Peyer's patch (tissue), 4 donors: ENCODE data around the gene TRAK1. TPM values are rescaled to one million over a fixed set of nuclear protein-coding genes. Genes with fewer than 3 reads are reported as not detected.

Experiments
- DNase-seq, 3 donors: peaks; one replicate each; pipeline ENCODE4 v3.0.0-alpha.2; 2017 to 2019
- H3K27ac ChIP-seq, 4 donors: fragments of 200-600 bp; sonication (generic); one replicate each; pipeline ENCODE4 v1.5.1; 2016 to 2019
- H3K27me3 ChIP-seq, 2 donors: fragments of 200-600 bp; sonication (generic); one replicate each; pipeline ENCODE4 v1.5.1; 2019
- H3K36me3 ChIP-seq, 3 donors: fragments of 200-600 bp; sonication (generic); one replicate each; pipeline ENCODE4 v1.5.1; 2016 to 2019
- H3K4me1 ChIP-seq, 4 donors: fragments of 200-600 bp; sonication (generic); one replicate each; pipeline ENCODE4 v1.5.1; 2016 to 2019
- H3K4me3 ChIP-seq, 4 donors: fragments of 200-600 bp; sonication (generic); 1 replicate in 3 of 4; 2 replicates in 1 of 4; pipeline ENCODE4 v1.5.1; 2016 to 2019; ENCODE audit warnings: mild to moderate bottlenecking in 1 of 4
- H3K9me3 ChIP-seq, 4 donors: fragments of 200-600 bp; sonication (generic); one replicate each; pipeline ENCODE4 v1.5.1; 2016 to 2019; ENCODE audit warnings: mild to moderate bottlenecking in 1 of 4
- POLR2A ChIP-seq, 2 donors: fragments of 450-650 bp; IDR thresholded peaks; one replicate each; pipeline ENCODE4 v1.5.1; 2017; ENCODE audit warnings: antibody characterized with exemption in 2 of 2, mild to moderate bottlenecking in 2 of 2, moderate library complexity in 2 of 2
- total RNA-seq, 4 donors: library from RNA; depleted of rRNA; stranded (reverse); fragments of >200 nt; gene quantifications; one replicate each; pipeline ENCODE4 v1.1.0, GENCODE V29; 2016
- TF ChIP-seq, protein P1 (sequence below), 6 experiments: fragments of 450-650 bp in 4 of 6; fragments of 200-600 bp in 2 of 6; sonication (generic) in 1 of 6; IDR thresholded peaks; one replicate each; pipeline ENCODE4 v1.5.1; 2017 to 2019; ENCODE audit warnings: antibody characterized with exemption in 6 of 6, mild to moderate bottlenecking in 3 of 6, moderate library complexity in 1 of 6

Gene TRAK1
- total RNA-seq, 4 donors from 2014 or later: 96.2 to 283 (median 125) TPM

DNA sequence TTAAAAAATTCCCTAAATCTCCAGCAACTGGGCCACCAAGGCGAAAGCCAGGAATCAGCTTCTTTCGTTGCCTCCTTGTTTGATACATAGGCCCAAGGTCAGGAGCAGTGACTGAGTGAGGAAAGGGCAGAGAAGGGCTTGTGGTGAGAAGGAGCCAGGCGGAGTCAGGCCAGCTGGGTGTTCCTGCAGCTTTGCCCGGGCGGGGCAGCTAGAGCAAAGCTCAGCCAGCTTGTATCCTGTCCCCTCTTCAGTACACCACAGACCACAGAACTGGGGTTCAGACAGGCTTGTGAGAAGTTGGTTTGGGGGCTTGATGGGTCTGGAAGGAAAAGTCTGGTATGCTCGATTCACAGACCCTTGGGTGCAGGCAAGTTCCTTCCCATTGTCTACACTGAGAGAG, 122.3 kb downstream of the TRAK1 start:
- Histone ChIP-seq H3K4me3 (no peak overlapping the region), H3K36me3 (peaks cover 0 to 69% (median 0%) of the 10 kb centered on the region in 3 donors)
- TF ChIP-seq POLR2A (IDR thresholded peaks at IDR 0.05): no peak
- TF ChIP-seq, protein P1, sequence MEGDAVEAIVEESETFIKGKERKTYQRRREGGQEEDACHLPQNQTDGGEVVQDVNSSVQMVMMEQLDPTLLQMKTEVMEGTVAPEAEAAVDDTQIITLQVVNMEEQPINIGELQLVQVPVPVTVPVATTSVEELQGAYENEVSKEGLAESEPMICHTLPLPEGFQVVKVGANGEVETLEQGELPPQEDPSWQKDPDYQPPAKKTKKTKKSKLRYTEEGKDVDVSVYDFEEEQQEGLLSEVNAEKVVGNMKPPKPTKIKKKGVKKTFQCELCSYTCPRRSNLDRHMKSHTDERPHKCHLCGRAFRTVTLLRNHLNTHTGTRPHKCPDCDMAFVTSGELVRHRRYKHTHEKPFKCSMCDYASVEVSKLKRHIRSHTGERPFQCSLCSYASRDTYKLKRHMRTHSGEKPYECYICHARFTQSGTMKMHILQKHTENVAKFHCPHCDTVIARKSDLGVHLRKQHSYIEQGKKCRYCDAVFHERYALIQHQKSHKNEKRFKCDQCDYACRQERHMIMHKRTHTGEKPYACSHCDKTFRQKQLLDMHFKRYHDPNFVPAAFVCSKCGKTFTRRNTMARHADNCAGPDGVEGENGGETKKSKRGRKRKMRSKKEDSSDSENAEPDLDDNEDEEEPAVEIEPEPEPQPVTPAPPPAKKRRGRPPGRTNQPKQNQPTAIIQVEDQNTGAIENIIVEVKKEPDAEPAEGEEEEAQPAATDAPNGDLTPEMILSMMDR (IDR thresholded peaks at IDR 0.05): no peak

DNA sequence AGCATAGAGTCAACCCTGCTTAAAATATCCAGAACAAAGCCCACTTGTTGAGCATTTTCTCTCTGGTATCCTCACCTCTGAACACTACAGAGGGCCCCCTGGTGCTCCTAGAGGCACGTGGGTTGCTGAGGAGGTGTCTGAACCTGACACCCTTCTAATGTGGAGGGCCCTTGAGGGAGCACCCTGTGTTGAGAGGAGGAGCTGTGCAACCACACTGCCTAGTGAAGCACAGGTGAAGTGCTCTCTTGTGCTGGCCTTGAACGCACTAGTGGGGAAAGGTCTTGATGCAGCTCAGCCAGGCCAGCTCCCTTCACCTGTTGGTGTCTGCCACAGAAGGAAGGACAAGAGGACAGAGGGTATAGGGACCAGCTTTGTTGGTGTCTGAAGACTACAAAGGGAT, 122.9 kb downstream of the TRAK1 start:
- Histone ChIP-seq H3K27me3 (no peaks in the 10 kb centered on the region), H3K4me1 (peaks cover 0 to 12% (median 0%) of the 10 kb centered on the region in 4 donors), H3K4me3 (no peak overlapping the region), H3K36me3 (peaks cover 0 to 69% (median 0%) of the 10 kb centered on the region in 3 donors), H3K9me3 (no peaks in the 10 kb centered on the region), H3K27ac (peak overlapping the region in 3 of 4 donors; percentile 6 to 20 (median 8))
- DNase-seq: no peak
- no peak for TF ChIP-seq POLR2A (IDR thresholded peaks at IDR 0.05)
- TF ChIP-seq, protein P1 (IDR thresholded peaks at IDR 0.05): no peak

More for the DNA sequence above, 122.3 kb downstream of the TRAK1 start:
- H3K27me3 ChIP-seq: no peaks in the 10 kb centered on the region
- H3K9me3 ChIP-seq: no peaks in the 10 kb centered on the region
- DNase-seq: peak; percentile 42 to 79 (median 75)
- H3K4me1 ChIP-seq: peaks cover 0 to 12% (median 0%) of the 10 kb centered on the region in 4 donors
- peak overlapping the region in 2 of 4 donors; percentile 6 to 20 for H3K27ac ChIP-seq

DNA sequence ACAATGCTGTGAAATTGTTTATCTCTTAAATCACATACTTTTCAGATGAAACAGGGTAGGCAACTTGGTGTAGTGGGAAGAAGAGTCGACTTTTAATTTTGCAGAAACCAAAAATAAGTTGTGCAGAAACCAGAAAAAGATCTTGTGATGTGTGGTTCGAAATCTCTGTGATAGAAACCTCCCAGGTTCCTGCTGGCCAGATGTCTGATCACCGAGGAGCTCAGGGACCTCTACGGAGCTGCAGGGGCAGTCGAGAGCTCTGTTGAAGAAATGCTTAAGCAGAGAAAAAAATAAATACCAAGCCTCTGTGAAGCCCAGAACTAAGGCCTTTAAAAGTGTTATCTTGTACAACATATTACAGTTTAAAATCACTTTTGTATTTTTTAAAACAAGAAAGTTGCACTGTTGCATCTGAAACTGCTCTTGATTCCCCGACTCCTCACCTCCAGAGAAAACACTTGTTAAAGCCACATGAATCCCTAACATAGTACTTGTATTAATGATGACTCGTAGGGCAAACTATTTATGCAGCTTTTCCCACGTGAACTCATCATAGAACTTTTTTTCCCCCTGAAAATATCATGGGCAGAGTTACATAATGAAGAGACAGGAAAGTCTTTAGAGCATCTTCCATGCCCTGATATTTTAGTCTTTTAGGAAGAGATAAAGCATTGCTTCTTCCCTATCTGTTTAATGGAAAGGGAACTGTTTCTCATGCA, 123.6 kb downstream of the TRAK1 start:
- DNase-seq: no peak
- H3K36me3 ChIP-seq: peaks cover 0 to 69% (median 0%) of the 10 kb centered on the region in 3 donors
- no peaks in the 10 kb centered on the region for H3K27me3 ChIP-seq
- no peak overlapping the region for H3K4me3 ChIP-seq
- H3K4me1 ChIP-seq: peaks cover 0 to 12% (median 0%) of the 10 kb centered on the region in 4 donors
- TF ChIP-seq, protein P1 (IDR thresholded peaks at IDR 0.05): no peak
- no peak for TF ChIP-seq POLR2A (IDR thresholded peaks at IDR 0.05)
- peak overlapping the region in 1 of 4 donors; percentile 8 for H3K27ac ChIP-seq
- no peaks in the 10 kb centered on the region for H3K9me3 ChIP-seq

DNA sequence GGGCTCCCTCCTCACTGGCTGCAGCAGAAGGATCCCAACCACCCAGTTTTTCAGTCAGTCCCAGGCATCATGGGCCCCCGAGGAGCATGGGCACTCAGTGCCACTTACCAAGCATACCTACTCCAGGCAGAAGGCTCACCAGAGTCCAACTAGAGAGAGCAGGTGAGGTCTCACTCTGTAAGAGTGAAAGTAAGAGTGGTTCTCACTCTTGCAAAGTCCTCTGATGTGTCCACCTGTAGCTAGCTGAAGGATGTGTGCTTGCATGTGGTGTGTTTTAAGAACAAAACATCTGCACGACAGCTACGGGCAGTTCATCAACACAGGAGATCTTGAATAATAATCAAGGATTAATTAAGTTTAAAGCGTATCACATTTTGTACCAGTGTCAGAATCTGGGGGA, 125.1 kb downstream of the TRAK1 start:
- Histone ChIP-seq H3K4me1 (peaks cover 0 to 12% (median 0%) of the 10 kb centered on the region in 4 donors), H3K36me3 (peaks cover 0 to 66% (median 0%) of the 10 kb centered on the region in 3 donors), H3K27ac (no peak overlapping the region), H3K27me3 (no peaks in the 10 kb centered on the region), H3K4me3 (no peak overlapping the region), H3K9me3 (no peaks in the 10 kb centered on the region)
- TF ChIP-seq POLR2A (IDR thresholded peaks at IDR 0.05): no peak
- TF ChIP-seq, protein P1 (IDR thresholded peaks at IDR 0.05): no peak
- no peak for DNase-seq

DNA sequence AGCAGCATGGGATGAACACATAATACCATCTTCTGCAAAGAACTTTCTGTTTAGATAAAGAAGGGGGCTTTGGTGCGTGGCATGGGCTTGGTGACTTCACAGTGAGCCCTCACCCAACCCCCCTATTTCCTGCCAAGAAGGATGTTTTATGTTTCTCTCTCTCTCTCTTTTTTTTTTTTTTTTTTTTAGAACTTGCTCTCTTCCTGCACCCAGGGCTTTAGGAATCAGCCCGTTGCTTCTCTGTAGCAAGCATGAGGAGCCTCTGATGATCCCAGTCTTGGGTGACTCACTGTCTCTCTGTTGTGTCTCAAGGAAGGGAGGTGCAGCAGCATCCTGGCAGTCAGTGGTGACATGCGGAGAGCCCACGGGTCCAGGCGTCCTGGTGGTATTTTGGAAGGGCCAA, 125.8 kb downstream of the TRAK1 start:
- H3K27me3 ChIP-seq: no peaks in the 10 kb centered on the region
- peak overlapping the region in 1 of 4 donors; percentile 44 for H3K27ac ChIP-seq
- no peaks in the 10 kb centered on the region for H3K9me3 ChIP-seq
- peak in 1 of 3 donors; percentile 40 for DNase-seq
- H3K36me3 ChIP-seq: peaks cover 0 to 66% (median 0%) of the 10 kb centered on the region in 3 donors
- H3K4me3 ChIP-seq: no peak overlapping the region
- H3K4me1 ChIP-seq: peaks cover 0 to 12% (median 0%) of the 10 kb centered on the region in 4 donors
- TF ChIP-seq POLR2A (IDR thresholded peaks at IDR 0.05): no peak
- TF ChIP-seq, protein P1 (IDR thresholded peaks at IDR 0.05): no peak
